NCI-H2196 treated with DMSO at 0.1 percent for 48 hours (cell line): Measurements from ENCODE around the gene RPS6KA4.

Source experiments
- DNase-seq: peaks from one replicate; lab custom pipeline; 2025; ENCODE audit not compliant: unreplicated experiment; lab: John Stamatoyannopoulos, UW

Gene RPS6KA4

GRCh38 chr11:64362339-64362738, 3.4 kb downstream of the RPS6KA4 start:
- no peak for DNase-seq

DNA sequence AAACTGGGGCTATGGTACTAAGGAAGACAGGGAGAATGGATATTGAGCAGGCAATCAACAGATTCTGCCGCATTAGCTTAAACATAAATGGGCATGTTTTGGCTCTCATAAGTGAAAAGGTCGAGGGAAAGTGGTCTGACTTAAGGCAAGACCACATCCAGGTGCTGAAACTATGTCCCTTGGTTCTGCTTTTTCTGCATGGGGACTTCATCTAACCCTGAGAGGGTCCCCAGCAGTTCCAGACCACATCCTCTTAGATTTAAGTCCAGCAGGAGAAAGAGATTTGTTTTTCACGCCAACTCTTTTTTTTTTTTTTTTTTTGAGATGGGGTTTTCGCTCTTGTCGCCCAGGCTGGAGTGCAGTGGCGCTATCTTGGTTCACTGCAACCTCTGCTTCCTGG, 5.5 kb downstream of the RPS6KA4 start:
- no peak for DNase-seq

GRCh38 chr11:64364911-64365310, 5.9 kb downstream of the RPS6KA4 start:
- no peak for DNase-seq

DNA sequence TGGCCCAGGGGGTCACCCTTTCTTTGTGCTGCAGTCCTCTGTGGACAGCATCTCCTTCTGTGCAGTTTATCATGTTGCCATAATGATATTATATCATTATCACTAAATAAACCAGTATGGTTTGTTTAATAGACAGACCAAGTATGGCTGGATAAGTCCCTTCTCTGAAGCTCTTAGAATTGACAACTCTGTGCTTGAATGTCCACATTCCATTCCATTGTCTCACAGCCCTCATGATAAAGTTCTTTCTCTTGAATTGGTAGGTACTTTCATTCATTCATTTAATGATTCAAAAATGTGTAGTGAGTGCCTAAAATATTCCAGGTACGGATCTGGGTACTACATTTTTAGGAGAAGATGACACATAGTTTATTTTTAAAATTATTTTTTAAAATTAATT, 7.8 kb downstream of the RPS6KA4 start:
- no peak for DNase-seq

DNA sequence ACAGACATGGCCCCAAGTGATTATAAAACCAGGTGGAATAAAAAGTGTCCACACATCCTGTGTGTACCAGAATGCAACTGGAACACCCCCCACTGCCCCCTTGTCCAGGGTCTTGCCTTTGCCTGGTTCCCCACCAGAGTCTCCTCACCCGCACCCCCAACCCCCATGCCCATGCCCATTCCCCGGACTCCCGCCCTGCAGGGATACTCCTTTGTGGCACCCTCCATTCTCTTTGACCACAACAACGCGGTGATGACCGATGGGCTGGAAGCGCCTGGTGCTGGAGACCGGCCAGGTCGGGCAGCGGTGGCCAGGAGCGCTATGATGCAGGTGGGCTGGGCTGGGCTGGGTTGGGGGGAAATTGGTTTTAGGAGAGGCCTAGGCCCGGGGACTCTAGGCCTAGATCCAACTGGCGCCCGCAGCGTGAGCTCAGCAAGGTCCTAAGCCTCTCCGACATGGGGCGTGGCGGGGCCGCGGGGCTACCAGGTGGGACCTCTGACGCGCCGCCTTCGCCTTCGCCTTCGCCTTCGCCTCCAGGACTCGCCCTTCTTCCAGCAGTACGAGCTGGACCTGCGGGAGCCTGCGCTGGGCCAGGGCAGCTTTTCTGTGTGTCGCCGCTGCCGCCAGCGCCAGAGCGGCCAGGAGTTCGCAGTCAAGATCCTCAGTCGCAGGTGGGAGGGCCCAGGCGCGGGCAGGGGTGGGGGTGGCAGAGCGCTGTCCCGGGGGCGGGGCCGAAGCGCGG, 9.1 kb downstream of the RPS6KA4 start:
- DNase-seq = no peak

GRCh38 chr11:64368673-64369074, 9.7 kb downstream of the RPS6KA4 start:
- no peak for DNase-seq

GRCh38 chr11:64369440-64370421, 10.8 kb downstream of the RPS6KA4 start:
- no peak for DNase-seq

DNA sequence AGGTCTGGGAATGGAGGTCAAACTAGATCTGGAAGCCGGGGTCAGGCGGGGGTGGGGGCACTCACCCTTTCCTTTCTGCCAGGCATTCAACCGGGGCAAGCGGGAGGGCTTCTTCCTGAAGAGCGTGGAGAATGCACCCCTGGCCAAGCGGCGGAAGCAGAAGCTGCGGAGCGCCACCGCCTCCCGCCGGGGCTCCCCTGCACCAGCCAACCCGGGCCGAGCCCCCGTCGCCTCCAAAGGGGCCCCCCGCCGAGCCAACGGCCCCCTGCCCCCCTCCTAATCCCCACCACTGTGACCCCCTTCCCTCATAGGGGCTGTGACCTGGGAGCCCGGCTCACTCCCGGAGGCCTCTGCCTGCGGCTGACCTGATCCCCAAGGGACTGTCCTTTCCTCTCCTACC, 12.2 kb downstream of the RPS6KA4 start:
- DNase-seq = no peak

DNA sequence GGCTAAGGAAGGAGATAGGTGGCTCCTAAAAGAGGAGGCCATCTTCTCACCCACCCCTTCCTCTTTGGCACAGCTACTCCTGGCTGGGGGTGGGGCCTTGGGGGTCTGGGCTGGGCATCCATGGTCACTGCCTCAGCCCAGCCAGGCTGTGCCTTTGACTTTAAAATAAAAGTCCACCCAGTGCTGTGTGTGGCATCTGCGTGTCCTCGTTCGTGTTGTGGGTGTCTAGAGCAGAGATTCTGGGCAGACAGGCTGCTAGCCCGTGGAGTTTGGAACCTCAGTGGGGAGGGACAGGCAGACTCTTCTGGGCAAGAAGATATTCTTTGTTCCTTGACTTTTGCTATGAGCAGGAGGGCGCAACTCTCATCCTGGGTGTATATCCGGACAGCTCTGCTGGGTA, 13.1 kb downstream of the RPS6KA4 start:
- no peak for DNase-seq

DNA sequence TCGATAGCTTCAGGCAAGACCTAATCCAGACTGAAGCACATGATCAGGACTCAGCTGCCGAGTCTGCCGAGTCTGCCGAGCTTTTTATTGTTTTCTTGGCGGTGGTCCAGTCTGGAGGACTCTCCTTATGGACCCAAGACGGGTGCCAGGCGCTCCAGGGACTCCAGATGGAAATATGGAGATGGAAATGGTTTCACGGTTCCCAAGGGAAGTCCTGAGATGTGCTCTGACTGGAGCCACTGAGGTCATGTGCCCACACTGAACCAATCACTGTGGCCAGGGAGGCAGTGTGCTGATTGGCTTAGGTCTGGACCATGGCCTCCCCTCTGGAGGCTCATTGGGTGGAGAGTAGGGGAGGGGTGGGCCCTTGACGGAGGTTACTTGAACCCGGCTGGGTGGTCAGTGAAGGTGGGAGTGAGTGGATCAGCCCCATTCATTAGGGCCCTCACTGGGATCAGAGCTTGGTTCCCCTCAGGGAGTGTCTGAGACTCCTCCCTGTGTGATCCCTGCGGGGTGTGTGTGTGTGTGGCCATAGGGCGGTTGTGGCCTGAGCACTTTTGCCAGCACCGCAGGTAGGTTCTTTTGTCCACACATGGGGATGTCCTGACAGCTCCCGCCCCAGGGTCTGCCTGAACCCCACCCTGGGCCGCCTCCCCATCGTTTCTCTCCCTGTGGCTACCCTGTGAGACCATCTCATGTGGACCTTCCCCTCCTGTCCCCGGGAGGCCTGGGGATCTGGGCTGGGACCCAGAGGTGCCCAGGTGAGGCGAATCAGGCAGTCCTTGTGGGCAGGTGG, 14.0 kb downstream of the RPS6KA4 start:
- peak; percentile 89 for DNase-seq

GRCh38 chr11:64373598-64373974, 14.6 kb downstream of the RPS6KA4 start:
- no peak for DNase-seq

GRCh38 chr11:64376071-64376470, 17.1 kb downstream of the RPS6KA4 start:
- DNase-seq = no peak

DNA sequence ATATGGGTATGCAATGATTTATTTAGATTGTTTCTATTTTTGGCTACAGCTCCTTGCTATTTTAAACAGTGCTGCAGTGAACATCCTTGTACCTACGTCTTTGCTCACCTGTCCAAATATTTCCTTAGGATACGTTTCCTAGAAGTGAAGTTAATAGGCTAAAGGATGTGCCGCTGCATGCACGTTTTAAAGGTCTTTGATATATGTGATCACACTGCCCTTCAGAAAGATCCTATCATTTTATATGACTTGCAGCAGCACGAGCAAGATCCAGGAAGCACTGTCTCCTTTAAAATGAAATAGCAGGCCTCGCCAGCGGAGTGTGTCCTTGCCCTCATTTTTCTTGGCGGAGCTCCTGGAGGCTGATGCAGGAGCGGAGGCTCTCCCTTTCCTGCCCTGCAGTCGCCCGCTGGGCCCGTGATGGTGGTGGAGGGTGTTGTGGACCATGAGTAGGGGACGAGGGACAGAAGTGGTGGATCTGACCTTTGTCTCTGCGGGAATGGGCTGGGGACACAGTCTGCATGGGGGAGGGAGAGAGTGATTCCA, 19.4 kb downstream of the RPS6KA4 start:
- DNase-seq = no peak

DNA sequence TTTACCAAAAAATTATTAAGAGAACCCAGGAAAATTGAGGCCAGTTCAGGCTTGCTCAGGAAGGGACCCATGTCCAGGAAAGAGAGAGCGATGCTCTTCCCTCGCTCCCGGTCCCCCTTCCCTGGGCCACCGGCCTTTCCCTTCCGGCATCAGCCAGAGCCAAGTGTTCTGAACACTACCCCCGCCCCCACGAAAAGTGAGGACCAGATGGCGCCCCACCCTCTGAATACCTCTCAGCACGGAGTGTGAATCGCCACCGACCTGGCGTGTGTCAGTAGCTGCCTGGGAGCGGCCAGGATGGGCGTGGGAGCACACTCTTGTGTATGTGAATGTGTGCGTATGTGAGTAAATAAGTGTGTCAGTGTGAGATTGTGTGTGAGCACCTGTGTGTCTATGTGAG, 20.2 kb downstream of the RPS6KA4 start:
- no peak for DNase-seq

DNA sequence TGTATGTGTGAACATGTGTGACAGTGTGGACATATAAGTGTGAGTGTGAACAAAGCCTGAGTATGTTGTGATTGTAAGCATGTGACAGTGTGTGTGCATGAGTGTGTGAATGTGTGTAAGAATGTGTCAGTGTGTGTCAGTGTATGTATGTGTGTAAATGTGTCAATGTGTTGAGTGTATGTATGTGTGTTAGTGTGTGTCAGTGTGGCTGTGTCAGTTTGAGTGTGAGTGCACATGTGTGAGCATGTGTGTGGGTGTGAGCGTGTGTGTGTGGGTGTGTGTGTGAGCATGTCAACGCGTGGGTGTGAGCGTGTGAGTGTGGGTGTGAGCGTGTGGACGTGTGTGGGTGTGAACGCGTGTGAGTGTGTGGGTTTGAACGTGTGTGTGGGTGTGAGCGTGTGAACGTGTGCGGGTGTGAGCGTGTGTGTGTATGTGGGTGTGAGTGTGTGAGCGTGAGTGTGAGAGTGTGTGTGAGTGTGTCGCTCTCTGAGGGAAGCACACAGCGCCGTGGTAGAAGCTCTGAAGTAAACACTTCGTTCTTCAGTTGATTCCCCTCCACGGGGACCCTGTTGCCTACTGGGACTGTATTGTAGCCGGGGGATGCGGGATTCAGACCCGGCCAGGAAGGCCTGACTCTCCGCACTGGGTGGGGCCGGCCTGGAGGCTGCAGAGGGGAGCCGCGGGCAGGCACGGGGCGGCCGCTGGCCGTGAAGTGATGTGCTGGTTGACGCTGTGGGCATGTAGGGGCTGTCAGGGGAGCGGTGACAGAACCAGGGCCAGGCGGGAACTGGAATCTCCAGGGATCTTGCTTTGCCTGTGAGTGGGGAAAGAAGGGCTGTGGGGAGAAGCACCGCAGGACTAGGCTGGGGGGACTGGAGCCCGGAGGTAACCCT, 21.1 kb downstream of the RPS6KA4 start:
- no peak for DNase-seq

DNA sequence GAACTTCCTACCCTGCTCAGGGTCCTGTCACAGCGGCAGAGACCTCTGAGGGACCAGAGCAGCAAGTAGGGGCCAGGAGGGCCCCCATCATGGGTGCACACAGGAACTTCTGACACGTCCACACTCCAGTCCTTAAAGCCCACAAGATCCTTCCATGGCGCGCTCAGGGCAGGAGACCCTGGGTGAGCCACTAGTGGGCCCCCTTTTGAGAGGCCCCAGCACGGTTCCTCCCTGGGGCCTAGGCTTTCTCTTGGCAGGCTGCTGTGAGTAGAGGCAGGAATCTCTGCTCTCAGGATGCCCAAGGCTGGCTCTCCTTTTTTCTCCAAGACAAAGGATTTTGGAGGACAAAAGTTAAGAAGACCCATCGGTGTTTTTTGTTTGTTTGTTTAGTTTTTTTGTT, 22.4 kb downstream of the RPS6KA4 start:
- DNase-seq = no peak

- no peak for DNase-seq
These were observed 23.1 kb downstream of the RPS6KA4 start for GRCh38 chr11:64382047-64382446.

DNA sequence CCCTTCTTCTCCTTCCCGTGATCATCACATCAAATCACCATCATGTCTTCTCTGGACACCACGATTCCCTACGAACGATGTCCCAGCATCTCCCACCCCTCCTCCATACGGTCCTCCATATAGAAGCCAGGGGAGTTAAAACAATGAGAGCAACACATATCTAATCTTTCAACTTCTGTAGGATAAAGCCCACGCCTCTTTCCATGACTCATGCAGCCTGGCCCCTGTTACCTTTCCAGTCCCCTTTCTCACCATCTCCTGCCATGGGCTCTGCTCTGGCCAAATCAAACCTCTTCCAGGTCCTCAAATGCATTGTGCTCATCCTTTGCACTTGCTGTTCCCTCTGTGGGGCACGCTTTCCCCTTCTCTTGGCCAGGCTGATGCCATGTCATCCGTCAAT, 23.6 kb downstream of the RPS6KA4 start:
- DNase-seq = no peak

- no peak for DNase-seq
These were observed 24.6 kb downstream of the RPS6KA4 start for GRCh38 chr11:64383580-64383979.
